A172 (cell line): Measurements from ENCODE around the gene LEMD1. TPM values are rescaled to one million over a fixed set of nuclear protein-coding genes. Genes with fewer than 3 reads are reported as not detected.
"Not testable (repeated sequence)": the region's sequence is repeated elsewhere in the genome, so short reads cannot be mapped to it uniquely, and the experiment has no call there.

Source experiments
- DNase-seq: peaks from one replicate; pipeline ENCODE4 v3.0.0-alpha.2; 2015; ENCODE audit warnings: low spot score
- total RNA-seq: library from RNA; depleted of rRNA; stranded (reverse); fragments of >200 nt; shearing (Covaris generic); gene quantifications from 2 replicates; pipeline ENCODE4 v1.2.3, GENCODE V29; 2014

The LEMD1 gene
- total RNA-seq, 1 experiment from 2014 or later = 0.36 TPM

DNA sequence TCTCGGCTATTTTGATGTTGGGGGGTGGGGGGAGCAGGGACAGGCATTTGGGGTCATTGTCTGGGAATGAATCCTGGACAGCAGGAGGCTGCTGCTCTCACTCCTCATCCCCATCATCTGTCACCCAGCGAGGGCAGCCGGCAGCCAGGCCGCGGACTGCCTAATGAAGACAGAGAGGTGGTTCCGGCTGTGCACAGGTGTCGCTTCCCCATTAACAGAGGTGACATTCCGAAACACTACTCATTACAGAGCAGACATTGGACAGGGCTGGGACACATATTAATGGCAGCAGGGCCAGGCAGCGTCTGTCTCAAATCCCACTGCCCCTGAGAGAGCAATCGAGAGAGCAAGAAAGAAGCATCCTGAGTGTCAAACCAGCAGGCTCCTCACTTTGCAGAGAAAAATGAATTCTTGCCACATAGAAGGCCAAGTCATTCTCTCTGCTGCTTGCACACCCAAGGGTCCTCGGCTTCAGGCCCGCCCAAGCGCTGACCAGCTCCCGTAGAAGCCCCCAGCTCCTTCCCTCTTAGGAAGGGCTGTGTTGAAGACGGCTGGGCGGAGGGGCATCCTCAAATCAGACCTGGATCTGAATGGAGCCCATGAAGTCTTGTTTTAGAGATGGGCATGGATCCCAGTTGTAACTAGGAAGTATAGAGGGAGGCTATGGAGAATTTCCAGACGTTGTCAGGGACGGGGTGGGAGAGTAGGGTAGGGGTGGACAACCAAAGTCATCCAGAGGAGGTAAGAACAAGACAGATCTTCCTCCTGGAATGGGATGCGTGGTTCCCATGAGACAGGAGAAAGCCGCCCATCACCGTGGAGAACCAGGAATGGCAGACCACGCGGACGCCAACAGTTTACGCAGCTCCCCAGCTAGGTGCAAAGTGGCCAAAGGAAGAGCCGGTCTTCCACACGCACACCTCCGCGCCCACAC, 8.2 kb upstream of the LEMD1 start:
- DNase-seq = no peak

DNA sequence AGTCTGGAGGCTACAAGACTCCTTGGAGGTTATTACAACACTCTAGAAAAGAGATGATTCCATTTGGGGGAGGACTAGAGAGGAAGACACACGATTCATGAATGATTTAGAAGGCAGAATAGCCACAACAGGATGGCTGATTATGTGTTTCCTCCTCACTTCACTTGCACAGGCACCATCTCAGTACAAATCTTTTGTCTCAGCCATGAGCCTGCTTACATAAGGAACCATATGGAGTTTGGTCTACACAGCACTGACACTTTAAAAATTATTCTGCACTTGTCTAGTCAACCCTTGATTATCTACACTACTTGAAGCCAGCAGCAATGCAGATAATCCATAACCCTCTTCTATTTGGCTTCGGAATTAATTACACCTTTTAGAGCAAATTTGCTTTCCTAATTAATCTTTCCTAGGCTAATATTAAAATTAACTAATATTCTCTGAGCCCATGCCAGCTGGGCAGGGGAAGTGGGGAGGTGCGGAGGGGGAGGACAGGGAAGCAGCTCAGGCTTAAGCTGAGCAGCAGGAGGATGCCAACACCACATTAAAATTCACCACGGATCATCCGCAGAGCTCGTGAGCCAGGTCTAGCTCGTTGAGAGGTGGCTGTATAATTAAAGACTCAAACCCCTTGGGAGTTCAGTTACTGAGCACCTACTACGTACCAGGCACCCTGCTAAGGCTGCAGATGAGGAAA, 3.2 kb upstream of the LEMD1 start:
- no peak for DNase-seq

DNA sequence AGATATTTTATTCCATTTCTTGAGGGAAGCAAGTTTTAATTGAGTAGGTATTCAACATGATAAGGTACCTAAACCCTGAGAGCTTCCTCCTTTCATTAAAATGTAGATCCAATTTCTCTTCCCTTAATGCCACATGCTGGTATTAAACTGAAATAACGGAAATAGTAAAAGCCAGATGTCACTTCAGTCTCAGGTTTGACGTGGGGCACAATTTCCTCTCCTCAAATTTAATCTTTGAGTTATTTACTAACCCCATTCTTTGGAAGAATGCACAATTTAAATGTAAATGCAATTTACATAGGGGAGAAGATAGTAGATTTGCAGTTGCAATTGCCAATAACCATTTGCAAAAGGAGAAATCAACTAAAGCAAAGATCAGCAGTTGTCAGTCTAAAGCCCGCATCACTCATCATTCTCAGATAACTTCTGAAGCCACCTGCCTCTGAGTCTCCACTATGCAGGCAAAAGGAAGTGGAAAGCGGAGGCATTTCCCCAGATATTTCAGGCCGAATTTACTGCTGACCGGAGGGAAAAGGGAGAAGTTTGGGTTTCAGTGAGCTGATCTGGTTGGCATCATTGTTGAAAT, 2.1 kb upstream of the LEMD1 start:
- DNase-seq = no peak

DNA sequence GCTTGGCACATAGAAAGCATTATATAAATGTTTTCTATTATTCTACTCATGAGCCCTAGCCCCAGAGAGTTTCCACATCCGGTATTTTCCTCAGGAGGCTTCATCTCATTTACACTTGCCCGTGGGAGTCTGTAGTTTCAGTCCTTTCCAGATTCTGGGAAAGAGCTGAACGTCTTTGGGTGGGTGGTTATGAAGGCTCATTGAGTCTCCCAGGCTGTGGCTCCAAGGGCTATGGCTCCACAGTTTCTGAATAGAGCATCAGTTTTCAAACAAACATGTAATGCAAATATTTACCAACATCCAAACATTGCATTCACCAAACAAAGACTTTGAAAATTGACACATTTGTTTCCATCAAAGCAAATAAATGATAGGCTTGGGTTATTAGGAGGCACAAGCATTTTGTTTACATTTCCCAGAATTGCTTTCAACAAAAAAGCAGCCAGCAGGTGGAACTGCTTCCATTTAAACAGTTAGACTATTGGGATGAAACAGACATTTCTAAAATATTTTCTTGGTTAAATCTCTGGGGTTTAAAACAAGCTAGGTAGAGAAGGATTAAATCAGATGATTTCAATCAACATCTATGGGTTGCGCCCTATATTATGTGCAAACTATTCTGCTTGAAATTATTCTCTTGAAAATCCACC, 1.3 kb upstream of the LEMD1 start:
- DNase-seq = no peak

DNA sequence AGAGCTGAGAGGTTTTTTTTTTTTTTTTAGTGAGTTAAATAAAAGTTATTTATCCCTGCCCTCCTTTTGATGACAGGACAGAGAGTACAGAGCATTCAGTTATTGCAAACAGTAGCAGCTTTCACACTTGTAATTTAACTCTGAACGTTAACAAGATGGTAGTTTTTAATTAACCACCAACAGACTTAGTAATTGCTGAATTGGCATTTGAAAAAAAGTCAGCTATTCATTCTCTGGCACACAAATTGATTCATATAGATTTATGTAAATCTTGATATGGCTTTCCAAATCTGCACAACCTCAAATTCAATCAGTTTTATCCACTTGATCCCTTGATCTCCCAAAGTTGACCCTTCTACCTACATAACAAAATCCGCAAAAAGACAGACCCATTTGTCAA, 918 bp downstream of the LEMD1 start:
- no peak for DNase-seq

DNA sequence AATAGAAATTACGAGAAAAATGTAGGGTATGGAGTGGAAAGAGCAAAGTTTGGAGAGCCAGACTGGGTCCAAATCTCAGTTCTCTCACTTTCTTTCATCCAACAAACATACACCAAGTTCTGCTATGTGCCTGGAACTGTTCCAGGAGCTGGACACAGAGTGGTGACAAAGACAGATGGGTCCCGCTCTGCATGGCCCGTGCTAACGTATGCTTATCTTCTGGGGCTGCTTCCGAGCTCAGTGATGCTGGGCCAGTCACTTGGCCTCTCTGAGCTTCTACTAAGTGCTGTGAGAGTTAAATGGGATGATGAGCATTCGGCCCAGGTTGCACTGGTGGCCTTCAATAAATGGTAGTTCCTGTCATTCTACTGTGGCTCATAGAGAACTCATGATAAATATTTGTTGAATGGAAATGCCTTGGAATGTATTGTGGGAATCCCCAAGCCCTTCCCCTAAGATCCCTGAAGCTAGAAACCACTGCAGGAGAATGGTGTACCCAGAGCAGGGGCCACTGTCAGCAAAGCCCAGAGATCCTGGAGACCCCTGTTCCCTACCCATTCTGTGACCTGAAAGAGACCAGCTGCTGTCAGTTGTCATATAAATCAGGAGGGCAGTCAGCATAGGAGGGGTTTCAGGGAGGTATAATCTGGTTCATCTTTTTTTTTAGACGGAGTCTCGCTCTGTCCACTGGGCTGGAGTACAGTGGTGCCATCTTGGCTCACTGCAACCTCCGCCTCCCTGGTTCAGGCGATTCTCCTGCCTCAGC, 3.8 kb downstream of the LEMD1 start:
- no peak for DNase-seq

DNA sequence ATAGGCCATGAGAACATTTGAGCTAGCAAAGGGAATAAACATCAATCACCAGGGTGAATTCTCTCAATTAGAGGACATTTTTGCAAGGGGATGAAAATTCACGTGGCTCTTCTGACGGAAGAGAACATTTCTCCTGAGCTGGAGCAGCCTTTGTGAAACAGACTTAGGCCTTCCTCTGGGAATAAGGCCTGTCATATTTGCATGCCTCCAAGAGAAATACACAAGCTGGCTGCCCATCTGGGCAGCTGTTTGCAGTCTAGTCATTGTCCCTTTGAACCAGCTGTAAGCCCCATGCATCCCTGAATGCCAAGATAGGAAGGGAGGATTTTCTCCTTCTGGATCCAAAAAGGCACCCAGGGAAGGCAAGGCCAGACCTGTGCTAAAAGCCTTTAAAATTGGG, 5.5 kb downstream of the LEMD1 start:
- DNase-seq = no peak

DNA sequence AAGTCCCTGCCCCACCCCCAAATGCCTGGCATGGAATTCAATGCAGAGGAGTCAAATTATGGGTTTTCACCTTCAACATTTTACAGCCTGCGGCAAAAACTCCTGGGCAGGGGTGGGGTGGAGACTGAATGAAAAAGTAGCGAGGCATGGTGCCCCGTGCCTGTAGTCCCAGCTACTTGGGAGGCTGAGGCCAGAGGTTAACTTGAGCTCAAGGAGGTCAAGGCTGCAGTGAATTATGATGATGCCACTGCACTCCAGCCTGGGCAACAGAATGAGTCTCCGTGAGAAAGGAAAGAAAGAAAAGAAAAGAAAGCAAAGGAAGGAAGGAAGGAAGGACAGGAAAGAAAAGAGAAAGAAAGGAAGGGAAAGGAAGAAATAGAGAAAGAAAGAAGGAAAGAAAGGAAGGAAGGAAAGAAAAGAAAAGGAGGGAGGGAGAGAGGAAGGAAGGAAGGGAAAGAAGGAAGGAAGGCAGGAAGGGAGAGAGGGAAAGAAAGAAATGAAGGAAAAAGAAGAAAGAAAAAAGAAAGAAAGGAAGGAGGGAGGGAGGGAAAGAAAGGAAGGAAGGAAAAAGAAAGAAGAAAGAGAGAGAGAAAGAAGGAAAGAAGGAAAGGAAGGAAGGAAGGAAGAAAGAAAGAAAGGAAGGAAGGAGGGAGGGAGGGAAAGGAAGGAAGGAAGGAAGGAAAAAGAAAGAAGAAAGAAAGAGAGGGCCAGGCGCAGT, 11.1 kb downstream of the LEMD1 start:
- no peak for DNase-seq

DNA sequence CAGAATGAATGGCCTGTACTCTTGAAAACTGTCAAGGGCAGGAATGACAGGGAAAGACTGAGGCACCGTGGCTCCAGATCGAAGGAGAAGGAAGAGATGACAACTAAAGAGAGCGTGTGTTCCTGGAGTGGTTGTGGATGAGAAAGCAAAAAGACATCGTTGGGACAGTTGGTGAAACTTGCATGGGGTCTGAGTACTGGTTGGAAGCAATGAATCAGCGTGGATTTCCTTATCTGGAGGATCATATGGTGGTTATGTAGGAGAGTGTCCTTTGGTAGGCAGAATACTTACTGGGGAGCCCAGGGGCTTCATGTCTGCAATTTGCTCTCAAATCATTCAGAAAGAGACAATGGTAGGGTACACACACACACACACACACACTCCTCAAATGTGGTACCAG, 13.9 kb downstream of the LEMD1 start:
- DNase-seq = no peak

DNA sequence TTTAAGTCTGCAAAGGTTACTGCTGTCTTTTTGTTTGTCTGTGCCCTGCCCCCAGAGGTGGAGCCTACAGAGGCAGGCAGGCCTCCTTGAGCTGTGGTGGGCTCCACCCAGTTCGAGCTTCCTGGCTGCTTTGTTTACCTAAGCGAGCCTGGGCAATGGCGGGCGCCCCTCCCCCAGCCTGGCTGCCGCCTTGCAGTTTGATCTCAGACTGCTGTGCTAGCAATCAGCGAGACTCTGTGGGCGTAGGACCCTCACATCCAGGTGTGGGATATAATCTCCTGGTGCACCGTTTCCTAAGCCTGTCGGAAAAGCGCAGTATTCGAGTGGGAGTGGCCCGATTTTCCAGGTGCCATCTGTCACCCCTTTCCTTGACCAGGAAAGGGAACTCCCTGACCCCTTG, 15.6 kb downstream of the LEMD1 start:
- DNase-seq = not testable (repeated sequence)

DNA sequence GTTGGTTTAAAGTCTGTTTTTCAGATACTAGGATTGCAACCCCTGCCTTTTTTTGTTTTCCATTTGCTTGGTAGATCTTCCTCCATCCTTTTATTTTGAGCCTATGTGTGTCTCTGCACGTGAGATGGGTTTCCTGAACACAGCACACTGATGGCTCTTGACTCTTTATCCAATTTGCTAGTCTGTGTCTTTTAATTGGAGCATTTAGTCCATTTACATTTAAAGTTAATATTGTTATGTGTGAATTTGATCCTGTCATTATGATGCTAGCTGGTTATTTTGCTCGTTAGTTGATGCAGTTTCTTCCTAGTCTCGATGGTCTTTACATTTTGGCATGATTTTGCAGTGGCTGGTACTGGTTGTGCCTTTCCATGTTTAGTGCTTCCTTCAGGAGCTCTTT, 17.4 kb downstream of the LEMD1 start:
- DNase-seq = not testable (repeated sequence)

DNA sequence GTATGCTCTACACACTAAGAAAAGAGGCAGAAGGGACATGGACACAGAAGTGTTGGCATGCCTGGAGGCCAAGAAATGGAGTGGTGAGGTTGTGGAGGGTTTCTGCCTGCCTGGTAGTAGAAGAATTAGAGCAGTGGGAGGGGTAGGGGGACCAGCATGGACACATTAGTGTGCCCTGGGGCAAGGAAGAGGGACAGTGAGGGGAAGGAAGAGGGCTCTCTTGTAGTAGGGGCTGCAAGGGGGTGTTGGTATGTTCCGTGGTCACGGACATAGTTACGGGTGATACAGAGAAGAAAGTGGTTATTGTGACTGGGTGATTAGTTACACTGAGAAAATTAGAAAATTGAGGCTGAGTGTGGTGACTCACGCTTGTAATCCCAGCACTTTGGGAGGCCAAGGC, 23.3 kb downstream of the LEMD1 start:
- no peak for DNase-seq

DNA sequence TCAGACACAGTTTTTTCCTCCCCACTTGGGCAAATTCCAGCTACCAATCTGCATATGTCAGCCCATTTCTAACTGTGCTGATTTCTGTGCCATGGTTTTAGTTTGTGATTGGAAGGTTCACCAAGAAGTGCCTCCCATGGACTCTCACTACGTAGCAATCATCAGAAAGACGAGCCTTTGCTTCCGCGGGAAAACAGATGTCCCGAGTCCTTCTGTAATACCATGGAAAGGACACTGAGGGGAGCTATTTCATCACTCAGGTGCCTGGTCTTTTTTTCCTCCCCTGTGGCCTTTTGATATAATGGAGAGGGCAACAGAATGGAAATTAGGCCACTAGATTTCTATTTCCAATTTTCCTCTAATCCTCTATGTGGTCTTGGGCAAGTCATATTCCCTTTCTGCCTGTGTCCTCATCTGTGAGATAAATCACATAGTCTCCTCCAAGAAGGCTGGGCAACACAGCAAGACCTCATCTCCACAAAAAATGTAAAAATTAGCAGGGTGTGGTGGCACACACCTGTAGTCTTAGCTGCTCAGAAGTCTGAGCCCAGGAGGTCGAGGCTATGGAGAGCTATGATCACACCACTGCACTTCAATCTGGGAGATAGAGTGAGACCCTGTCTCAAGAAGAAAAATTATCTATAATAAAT, 24.8 kb downstream of the LEMD1 start:
- DNase-seq = peak; percentile 76

DNA sequence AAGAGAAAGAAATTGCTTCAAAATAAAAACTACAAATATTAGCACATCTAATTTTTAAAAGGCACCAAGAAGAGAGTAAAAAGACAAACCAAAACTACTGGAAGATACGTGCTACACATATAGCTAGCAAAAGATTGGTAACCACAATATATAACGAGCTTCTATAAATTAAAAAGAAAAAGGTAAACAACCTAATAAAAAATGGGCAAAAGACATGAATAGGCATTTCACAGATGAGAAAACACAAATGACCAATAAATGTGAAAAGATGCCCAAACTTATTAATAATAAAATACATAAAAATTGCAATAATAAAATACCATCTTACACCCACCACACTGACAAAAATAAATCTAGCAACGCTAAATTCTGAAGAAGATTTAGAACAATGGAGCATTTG, 26.2 kb downstream of the LEMD1 start:
- no peak for DNase-seq

DNA sequence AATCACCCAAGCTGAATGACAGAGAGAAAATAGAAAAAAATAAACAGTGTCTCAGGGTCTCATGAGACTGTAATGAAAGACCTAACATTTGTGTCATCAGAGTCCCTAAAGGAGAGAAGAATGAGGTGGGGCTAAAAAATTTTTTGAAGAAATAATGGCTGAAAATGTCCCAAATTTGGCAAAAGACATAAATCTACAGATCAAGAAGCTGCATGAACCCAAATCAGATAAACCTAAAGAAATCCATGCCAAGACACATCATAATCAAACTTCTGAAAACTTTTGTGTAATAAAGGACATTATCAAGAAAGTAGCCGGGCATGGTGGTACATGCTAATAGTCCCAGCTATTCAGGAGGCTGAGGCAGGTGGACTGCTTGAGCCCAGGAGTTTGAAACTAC, 29.2 kb downstream of the LEMD1 start:
- DNase-seq = no peak

DNA sequence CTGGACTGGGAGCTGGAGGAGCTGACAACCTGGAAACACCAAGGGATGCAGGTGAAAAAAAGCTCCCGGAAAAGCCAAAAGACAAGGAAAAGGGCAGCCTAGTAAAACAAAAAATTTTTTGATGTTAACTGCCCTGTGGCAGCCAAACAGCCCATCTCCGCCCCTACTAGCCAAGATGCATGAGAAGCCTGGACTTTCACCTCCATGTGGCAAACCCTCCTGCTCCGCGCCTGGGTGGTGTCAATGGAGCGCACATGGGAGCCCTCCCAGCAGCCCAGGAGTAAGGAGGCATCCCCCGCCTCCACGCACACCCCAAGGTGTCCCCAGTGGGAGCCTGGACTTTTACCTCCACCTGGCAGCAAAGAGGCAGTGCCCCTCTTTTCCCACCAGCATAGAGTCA, 30.5 kb downstream of the LEMD1 start:
- no peak for DNase-seq

DNA sequence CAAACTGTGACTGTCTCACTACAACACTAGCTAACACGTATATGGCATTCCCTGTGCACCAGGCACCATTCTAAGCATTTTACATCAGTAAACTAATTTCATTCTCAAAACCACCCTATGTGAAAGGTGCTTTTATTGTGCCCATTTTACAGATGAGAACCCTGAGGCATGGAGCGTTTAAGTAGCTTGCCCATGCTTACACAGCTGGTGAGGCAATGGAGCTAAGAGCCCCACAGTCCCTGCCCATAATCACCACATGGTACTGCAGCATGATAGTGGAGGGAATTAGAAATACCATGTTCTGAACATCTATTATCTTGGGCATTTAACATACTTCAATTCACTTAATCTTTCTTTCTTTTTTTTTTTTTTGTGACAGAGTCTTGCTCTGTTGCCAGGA, 34.0 kb downstream of the LEMD1 start:
- DNase-seq = no peak

DNA sequence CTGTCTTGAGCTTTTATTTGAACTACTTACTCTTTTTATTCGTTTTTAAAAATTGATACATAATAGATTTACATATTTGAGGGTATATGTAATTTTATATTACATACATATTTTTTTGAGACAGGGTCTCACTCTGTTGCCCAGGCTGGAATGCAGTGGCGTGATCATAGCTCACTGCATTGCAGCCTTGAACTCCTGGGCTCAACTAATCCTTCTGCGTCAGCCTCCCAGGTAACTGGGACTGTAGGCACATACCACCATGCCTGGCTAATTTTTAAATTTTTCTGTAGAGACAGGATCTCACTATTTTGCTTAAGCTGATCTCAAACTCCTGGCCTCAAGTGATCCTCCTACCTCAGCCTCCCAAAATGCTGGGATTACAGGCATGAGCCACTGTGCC, 38.9 kb downstream of the LEMD1 start:
- not testable (repeated sequence) for DNase-seq

DNA sequence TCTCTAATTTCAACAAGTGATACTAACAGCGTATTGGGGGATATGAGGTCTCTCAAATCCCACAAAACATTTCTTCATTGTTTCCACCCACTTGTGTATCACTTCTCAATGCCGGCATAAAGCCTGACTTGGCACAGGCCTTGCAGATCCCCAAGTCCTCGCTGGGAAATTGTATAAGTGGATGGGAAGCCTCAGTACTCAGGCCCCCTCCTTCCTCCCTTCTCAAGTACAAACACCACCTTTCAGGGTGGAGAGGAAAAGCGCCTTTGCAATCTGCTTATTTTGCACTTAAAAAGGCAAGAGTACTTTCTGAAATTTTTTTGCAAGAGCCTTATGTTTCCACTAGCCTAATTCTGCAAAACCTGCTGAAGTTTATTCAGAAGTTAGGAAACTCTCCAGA, 39.3 kb downstream of the LEMD1 start:
- no peak for DNase-seq

DNA sequence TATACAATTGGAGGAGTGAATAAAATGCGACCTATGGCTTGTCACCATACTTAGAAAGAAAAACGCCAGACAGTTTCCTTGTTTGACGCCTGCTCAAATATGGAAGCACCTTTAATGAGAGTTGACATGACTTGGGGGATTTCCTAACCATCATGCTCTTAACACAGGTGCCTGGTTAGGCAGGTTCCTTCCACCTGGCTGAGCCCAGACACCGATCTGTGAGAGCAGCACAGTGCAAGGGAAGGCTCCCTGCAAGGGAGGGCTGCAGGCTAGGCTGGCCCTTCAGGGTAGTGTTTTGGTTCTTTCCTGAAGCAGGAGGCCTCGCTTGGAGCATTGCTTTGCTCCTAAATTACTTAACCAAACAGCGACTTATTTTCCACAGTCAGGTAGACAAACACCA, 40.6 kb downstream of the LEMD1 start:
- DNase-seq = no peak
